GM19395 (cell line): ENCODE measurements around the gene SLIT3.
A peak's percentile ranks its signal among the peaks of the same experiment; 100 is the strongest.

Source experiments
- ATAC-seq: cut with Tn5 transposase; IDR thresholded peaks from one replicate; pipeline ENCODE4 v1.9.1; 2021; ENCODE audit warnings: mild to moderate bottlenecking, moderate library complexity; ENCODE audit not compliant: unreplicated experiment

Gene SLIT3

GRCh38 chr5:168908207-168908606 lies 392.7 kb downstream of the SLIT3 start:
- ATAC-seq, result no peak

GRCh38 chr5:168903061-168903460 lies 397.9 kb downstream of the SLIT3 start:
- no peak for ATAC-seq

- no peak for ATAC-seq
These were observed 401.3 kb downstream of the SLIT3 start for GRCh38 chr5:168899673-168900072.

GRCh38 chr5:168899264-168899663 lies 401.7 kb downstream of the SLIT3 start:
- no peak for ATAC-seq

- ATAC-seq, result no peak
These were observed 402.6 kb downstream of the SLIT3 start for GRCh38 chr5:168898247-168898911.

- ATAC-seq, result no peak
These were observed 403.4 kb downstream of the SLIT3 start for GRCh38 chr5:168897387-168898122.

GRCh38 chr5:168895295-168896071 lies 405.5 kb downstream of the SLIT3 start:
- no peak for ATAC-seq

- ATAC-seq, result no peak
These were observed 407.7 kb downstream of the SLIT3 start for GRCh38 chr5:168893283-168893682.

GRCh38 chr5:168892618-168893186 lies 408.2 kb downstream of the SLIT3 start:
- ATAC-seq, result no peak

GRCh38 chr5:168890816-168891812 lies 409.8 kb downstream of the SLIT3 start:
- ATAC-seq, result no peak

- ATAC-seq, result no peak
These were observed 411.9 kb downstream of the SLIT3 start for GRCh38 chr5:168889039-168889438.

- ATAC-seq, result no peak
These were observed 413.0 kb downstream of the SLIT3 start for GRCh38 chr5:168887931-168888330.

- ATAC-seq, result no peak
These were observed 414.8 kb downstream of the SLIT3 start for GRCh38 chr5:168886157-168886556.

- ATAC-seq, result no peak
These were observed 415.4 kb downstream of the SLIT3 start for GRCh38 chr5:168885324-168886120.

GRCh38 chr5:168883991-168884390 lies 416.9 kb downstream of the SLIT3 start:
- ATAC-seq, result no peak

GRCh38 chr5:168883281-168883741 lies 417.6 kb downstream of the SLIT3 start:
- no peak for ATAC-seq

GRCh38 chr5:168882283-168882682 lies 418.7 kb downstream of the SLIT3 start:
- ATAC-seq, result no peak

GRCh38 chr5:168881427-168882149 lies 419.4 kb downstream of the SLIT3 start:
- ATAC-seq, result no peak

- peak; percentile 95 for ATAC-seq
These were observed 421.0 kb downstream of the SLIT3 start for GRCh38 chr5:168879929-168880328.
